Stimulated activated CD4-positive, alpha-beta T cell treated with anti-CD3 and anti-CD28 coated beads, Interleukin-1b, Interleukin-23, amount 100 ng/mL, for 1 hour (primary cell): Measurements from ENCODE around the gene ZNF488.
"Not testable (repeated sequence)": the region's sequence is repeated elsewhere in the genome, so short reads cannot be mapped to it uniquely, and the experiment has no call there.

Experiments
- DNase-seq, 2 donors: peaks; one replicate each; pipeline ENCODE4 v3.0.0-alpha.2; 2020; ENCODE audit warnings: low read depth in 2 of 2

The ZNF488 gene

GRCh38 chr10:47409866-47410256, 25.8 kb upstream of the ZNF488 start:
- DNase-seq = no peak

- no peak for DNase-seq
Measured at GRCh38 chr10:47409171-47409865, 25.2 kb upstream of the ZNF488 start.

DNA sequence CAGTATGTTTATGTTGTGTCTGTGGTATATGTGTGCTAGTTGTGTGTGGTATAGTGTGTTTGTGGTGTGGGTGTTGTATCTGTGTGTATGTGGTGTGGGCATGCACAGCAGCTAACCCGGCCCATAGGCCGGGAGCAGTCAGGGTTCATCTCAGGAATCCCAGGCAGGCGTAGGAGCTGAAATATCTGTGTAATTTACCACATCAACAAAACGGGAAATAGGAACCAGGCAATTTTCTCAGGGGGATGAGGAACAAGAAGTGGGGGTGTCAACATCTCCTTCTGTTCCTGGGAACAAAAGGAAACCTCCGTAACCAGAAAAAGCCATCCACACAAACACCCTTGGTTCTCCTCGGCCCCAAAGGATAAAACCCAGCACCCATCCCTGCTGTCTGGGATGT, 24.5 kb upstream of the ZNF488 start:
- DNase-seq = no peak

- DNase-seq = no peak
Measured at GRCh38 chr10:47406870-47407691, 23.0 kb upstream of the ZNF488 start.

DNA sequence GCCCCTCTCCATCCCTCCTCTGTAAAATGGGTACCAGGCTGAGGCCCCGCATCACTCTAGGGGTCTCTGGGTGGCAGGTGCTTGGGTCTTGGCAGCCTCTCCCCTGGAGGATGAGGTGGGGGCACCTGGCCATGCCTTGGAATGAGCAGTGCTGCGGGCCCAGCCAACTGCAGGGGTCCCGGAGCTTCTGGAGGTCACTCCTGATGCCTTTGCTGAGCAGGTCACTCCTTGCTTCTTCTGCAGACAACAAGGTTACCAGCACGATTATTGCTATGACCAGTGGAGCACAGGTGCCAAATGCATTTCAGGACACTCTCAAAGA, 22.4 kb upstream of the ZNF488 start:
- DNase-seq = no peak

- DNase-seq = no peak
Measured at GRCh38 chr10:47405857-47406547, 21.9 kb upstream of the ZNF488 start.

DNA sequence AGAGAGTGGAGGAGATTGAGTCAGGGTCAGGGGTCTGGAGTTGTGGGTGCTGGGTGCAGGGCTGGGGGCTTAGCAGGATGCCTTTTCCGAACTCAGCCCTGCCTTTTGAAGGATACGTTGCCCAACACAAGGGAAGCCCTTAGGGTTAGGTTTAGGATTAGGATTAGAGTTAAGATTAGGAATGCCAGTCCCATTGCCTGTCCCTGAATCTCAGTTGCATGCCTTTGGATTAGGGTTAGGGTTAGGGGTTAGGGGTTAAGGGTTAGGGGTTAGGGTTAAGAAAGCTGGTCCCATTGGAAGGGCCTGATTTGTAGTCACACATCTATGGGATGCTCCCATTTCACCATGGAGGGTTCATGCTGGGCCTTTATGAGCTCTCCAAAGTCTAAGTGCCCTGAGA, 20.8 kb upstream of the ZNF488 start:
- no peak for DNase-seq

DNA sequence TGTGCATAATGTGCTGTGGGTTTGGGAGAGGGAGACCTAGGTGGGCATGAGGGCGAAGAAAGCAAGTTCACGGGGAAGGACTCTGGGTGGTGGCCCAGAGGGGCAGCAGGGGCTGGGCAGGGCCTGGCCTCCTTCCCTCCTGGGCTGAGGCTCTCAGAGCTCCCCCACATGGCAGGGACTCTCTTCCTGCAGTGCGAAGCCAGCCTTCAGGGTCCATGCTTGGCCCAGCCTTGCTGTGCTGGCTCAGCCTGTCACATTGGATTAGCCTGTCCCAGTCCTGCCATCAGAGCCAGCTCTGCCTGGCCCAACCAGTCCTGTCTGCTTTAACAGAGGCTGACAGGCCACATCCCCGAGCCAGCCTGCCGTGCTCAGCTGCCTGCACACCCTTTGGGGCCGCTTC, 20.4 kb upstream of the ZNF488 start:
- DNase-seq = no peak

- DNase-seq = no peak
Measured at GRCh38 chr10:47403446-47404318, 19.6 kb upstream of the ZNF488 start.

DNA sequence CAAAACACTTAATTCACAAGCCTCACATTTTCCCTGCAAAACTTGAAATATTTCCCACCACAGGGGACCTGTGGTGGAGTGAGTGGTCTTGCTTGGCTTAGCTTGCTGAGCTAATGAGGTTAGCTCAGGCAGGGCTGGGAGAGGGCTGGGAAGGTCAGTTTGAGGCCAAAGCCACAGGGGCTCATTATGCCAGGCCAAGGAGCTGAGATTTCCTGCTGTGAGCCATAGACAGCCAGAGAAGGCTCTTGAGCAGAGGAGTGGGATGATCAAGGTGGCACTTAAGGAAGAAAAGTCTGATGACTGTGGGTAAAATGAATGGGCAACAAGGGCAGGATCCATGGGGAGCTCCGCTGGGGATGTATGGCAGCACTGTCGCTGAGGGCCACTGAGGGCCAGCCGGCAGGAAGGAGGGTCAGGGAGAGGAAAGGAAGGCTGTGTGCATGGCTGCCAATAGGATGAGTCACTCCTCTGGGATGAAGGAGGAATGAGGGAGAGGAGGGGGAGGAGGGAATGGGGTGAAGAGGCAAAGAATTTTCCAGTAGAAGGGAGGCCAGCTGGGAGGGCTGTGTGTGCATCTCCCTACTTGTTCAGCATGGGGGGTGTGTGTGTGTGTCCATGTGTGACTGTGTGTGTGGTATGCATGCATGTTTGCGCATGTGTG, 18.7 kb upstream of the ZNF488 start:
- no peak for DNase-seq

DNA sequence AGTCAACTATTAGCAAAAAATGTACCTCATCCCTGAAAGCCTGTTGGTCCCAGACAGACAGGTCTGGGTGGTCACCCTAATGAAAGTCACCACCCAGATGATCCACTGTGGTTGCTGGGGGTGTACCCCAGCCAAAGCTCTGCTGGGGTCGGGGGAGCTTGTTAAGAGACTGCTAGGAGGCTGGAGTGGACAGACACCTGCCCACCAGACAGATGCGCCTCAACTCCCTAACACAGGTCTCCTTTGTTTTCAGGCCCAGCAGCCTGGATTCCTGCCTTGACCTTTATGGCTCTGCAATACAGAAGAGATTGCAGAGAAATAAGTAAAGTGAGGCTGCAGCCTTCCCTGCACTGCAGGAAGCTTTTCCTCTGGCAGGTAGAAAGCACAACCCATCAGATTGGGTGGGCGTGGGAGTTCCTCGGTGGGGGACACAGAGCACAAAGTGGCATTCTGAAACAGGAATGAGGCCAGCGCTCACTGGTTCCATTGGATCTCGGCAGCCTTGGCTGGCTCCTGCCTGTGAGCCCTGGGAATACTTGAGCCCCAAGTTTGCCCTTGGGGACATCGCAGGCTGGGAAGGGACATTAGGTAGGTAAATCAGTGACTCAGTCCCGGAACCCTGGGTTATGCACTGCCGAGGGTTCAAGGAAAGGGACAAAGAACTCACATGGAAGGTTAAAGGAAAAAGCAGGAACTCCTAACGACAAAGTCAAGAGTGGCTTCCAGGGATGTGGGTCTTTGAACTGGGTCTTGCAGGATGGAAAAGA, 18.0 kb upstream of the ZNF488 start:
- no peak for DNase-seq

GRCh38 chr10:47401210-47401609, 17.1 kb upstream of the ZNF488 start:
- no peak for DNase-seq

DNA sequence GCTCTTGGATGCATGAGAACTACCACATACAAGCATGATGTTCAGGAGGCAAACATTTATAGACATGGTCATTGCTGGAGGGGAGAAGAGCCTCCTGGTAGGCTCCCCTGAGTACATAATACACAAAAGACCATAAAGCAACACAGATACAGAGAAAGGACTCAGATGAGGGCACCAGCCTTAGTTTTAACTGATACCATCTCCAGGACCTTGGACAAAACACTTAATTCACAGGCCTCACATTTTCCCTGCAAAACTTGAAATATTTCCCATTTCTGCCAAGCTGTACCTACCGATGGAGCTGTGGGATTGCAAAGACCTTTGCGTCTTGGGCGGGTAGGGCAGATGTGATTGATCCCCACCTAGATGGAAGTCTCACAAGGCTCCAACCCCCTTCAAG, 16.7 kb upstream of the ZNF488 start:
- DNase-seq = no peak

- DNase-seq = no peak
Measured at GRCh38 chr10:47400251-47400650, 16.2 kb upstream of the ZNF488 start.

GRCh38 chr10:47397256-47397655, 13.2 kb upstream of the ZNF488 start:
- DNase-seq = no peak

GRCh38 chr10:47396311-47396717, 12.2 kb upstream of the ZNF488 start:
- no peak for DNase-seq

GRCh38 chr10:47389619-47390018, 5.5 kb upstream of the ZNF488 start:
- no peak for DNase-seq

DNA sequence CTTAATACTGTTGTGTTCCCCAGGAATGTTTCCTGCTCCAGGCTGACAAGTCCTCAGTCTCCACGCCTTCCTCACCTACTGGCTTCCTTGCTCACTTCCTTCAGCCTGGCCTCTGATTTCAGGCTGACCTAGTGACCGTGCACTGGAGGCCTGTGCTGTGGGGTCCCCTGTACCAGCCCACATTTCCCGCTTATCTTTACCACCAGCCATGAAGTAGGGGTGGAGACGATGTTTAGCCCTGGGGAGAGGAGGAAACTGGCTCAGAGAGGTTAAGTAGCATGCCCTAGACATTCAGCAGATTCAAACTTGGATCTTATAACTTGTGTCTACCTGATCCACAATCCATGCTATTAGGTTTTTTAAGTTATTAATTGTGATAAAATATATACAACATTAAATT, 4.8 kb upstream of the ZNF488 start:
- no peak for DNase-seq

DNA sequence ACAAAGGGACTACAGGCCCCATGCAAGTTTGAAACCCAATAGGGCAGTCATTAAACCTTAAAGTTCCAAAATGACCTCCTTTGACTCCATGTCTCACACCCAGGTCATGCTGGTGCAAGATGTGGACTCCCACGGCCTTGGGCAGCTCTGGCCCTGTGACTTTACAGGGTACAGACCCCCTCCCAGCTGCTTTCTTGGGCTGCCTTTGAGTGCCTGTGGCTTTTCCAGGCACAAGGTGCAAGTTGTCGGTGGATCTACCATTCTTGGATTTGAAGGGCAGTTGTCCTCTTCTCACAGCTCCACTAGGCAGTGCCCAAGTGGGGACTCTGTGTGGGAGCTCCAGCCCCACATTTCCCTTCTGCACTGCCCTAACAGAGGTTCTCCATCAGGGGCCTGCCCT, 2.0 kb upstream of the ZNF488 start:
- not testable (repeated sequence) for DNase-seq

GRCh38 chr10:47383261-47384147, 589 bp downstream of the ZNF488 start:
- no peak for DNase-seq
